HG03103 (cell line): ENCODE data around the gene SIX1.

Experiments
- ATAC-seq: cut with Tn5 transposase; IDR thresholded peaks from one replicate; pipeline ENCODE4 v1.9.1; 2021; ENCODE audit warnings: low read depth; ENCODE audit not compliant: unreplicated experiment

Gene SIX1

GRCh38 chr14:60643463-60644314 lies 5.6 kb downstream of the SIX1 start:
- ATAC-seq = no peak

DNA sequence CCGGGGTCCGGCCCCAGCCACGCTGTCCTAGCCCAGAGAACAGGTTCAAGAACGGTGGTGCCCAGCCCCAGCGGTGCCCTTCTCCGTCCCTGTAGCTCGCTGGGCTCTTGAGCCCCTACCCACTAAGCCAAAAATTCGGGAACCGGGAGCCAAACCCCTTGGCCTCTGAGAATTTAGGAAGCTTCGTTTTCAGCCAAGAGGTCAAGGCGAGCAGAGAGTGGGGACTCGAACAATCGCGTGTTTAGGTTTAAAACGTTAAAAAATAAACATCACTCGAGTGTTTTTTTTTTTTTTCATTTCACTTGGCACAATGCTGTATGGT lies 6.2 kb downstream of the SIX1 start:
- no peak for ATAC-seq

DNA sequence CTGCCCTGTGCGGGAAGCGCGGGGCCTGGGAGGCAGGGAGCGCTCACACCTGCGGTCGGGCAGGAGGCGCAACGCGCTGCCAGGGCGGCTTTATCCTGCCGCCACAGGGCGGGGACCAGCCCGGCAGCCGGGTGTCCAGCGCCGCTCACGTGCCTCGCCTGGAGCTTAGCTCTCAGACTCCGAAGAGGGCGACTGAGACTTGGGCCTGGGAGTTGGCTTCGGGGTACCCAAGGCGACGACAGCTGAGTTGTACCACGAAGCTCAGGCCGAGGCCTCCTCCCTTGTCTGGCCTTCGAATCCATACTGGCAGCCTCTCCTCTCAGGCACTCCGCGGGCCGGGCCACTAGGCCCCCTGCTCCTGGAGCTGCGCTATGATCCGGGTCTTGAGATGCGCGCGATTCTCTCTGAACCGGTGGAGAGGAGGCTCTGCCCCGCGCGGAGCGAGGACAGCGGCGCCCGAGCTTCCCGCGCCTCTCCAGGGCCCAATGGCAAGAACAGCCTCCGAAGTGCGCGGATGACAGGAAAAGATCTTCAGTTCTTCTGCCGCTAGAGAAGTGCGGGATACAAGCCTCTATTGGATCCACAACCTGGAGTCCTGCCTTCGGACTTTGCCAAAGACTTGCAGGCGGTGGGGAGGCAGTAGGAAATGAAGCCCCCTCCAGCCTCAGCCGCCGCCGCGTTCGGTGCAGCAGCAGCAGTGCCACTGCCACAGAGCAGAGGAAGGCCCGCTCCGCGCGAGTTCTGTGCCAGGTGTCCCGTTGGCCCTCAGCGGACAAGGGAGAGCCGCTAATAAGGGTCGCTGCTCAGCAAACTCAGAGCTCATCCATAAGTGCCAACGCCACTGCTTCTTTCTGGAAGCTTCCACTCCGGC lies 6.8 kb downstream of the SIX1 start:
- ATAC-seq = no peak

DNA sequence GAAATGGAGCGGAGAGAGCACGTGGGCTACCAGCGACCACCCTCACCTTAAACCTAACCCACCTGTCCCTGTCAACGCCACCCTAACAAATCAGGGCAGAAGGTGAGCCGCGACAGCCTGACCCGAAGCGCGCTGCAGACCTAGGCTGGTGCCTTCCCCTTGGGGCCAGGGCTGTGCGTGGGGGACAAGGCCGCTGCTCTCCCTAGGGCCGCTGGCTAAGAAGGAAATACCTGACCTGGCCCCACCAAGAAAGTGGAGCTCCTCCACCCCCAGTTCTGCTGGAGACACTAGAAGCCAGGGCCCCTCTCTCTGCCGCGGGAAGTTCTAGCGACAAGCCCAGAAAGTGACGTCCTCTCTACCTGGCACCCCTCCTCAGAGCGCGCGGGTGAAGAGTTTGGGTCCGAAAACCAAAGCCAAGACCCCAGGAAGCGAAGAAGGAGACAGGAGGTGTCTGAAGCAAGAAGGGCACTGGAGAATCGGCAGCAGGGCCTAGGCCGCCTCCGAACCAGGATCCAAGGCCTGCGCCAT lies 7.5 kb downstream of the SIX1 start:
- no peak for ATAC-seq

- no peak for ATAC-seq
Observed at GRCh38 chr14:60640859-60641741, 8.2 kb downstream of the SIX1 start.

DNA sequence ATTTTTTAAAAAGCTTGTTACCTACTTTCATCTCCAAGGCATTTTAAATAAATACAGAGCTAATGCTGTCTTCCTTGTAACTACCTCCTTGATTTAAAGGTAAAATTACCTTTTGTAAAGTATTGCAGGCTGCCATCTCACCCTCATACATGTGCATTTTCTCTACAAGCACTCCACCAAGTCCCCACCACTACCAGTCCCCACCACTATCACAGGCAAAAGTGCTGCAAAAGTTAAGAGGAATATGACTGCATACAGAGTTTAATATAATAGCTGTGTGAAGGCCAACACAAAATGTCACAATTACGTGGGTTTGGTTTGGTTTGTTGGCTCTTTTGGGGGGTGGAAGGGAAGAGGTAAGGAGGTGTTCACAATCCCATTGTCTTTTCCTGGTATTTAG lies 9.6 kb downstream of the SIX1 start:
- ATAC-seq = no peak

DNA sequence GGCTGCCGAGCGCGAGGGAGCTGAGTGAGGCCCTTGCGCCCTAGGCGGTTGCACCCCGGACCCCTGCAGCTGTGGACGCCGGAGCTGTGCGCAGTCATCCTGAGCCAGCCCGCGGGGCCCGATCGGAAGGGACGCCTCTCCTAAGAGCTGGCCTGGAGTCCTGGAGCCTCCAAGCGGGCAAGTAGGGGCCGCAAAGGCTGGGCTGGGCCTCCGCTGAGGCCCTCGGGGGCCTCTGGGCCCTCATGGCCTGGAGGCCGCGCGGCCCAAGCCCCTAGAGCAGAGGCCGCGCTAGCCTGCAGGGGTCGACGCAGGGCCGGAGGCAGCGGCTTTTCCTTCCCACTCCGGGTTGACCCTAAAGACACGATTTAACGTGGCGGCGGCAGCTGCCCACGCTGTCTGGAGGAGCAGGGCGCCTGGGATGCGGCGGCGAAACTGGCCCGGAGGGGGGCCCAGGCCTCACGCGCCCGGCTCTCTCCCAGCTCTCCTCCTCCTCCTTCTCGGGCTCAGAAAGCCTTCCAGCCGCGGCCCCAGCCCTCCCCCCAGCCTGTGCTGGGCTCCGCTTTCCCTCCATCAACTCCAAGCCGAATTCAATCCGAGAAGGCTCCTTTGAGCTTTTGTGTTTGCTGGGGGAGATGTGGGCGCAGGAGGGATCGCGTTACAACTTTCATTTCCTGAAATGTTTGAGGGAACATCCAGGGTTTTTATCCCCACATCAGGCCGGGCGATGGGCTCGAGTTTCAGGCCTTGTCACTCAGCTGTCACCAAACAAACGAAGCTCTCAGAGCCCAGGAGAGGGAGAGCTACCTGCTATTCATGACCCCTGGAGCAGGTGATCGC lies 11.6 kb downstream of the SIX1 start:
- no peak for ATAC-seq

GRCh38 chr14:60636879-60637478 lies 12.3 kb downstream of the SIX1 start:
- no peak for ATAC-seq

DNA sequence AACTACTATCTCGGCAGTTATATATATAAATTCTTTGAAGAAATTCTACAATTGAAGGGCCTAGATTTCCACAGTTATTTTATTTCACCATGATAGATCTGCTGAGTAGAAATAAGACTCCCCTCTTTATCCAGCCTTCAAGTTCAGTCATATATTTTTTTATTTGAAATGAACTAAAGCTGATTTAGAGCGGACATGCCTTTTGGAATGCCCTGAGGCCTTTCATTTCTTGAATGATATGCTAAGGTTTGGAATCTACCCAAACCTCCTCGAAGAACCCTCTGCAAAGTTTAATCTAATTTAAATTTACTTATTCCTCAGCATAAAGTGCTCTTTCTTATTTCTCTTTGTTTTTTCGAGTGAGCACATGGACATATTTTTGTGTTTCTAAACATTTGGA lies 15.1 kb downstream of the SIX1 start:
- ATAC-seq = no peak

DNA sequence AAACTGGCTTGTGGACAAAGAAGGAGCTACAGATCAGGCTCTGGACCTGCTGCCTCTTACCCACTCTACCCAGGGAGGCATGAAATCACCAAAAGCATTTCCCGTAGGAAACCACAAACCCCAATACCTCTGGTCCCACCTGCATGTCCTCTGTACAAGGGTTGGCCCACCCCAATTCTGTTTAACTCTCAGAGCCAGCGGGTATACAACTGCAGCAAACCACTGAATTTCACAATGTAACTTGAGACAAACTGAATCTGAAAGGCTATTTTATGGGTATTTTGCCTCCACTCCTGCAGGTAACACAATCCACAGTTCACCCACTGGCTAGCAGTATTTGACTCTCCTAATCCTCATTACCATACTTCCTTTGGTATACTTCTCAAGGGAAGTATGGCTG lies 16.5 kb downstream of the SIX1 start:
- no peak for ATAC-seq

DNA sequence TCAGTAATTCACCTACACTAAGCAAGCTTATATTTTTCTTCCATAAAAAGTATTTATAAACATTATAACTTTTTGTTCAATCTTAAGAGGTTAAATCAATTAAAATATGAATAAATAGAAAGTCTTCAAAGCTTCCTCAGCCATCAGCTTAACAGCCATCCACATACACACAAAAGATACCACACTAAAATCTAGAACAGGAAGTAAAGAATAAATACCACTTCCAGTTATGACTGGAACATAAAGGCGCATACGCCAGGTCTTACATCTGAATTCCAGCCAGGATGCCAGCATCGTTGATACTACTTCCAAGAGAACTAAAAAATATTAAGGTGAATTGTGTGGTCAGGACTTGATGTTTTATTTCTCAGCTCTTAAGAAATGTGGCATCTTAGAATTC lies 17.0 kb downstream of the SIX1 start:
- no peak for ATAC-seq

- ATAC-seq = no peak
Observed at GRCh38 chr14:60631842-60632241, 17.4 kb downstream of the SIX1 start.

GRCh38 chr14:60630129-60630528 lies 19.1 kb downstream of the SIX1 start:
- no peak for ATAC-seq

DNA sequence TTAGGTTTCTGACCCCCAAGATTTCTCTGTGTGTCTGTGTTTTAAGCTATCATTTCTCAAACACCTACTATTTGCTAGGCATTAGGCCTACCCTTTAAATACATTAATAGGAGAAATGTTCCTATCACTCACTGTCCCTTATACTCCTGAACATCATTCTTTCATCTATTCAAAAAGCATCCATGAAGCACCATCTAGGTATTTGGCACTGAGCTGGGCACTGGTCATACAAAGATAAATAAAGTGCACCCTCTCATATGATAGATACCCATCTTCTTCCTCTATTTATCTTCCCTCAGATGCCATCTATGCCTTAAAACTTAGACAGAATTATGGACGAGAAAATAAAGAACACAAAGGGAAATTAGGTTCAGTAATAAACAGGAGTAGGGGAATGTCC lies 20.4 kb downstream of the SIX1 start:
- no peak for ATAC-seq

GRCh38 chr14:60622917-60623257 lies 26.4 kb downstream of the SIX1 start:
- no peak for ATAC-seq

- ATAC-seq = no peak
Observed at GRCh38 chr14:60622210-60622916, 26.9 kb downstream of the SIX1 start.

DNA sequence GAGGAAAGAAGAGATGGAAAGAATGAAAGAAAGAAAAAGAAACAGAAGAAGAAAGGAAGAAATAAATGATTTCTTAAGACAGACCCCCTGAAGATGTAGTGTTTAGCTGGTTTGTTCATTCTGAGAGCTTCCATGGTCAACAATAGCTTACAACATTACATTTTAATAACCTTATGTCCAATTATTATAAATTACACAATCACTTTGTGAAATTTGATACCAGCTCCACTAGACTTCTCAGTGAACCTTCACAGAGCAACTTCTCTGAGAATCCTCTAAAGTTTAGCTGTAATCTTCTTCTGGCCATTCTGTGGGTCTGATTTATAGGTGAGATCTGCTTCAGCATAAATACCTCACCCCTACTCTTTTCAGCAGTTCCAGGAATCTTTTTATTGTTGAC lies 27.9 kb downstream of the SIX1 start:
- no peak for ATAC-seq

DNA sequence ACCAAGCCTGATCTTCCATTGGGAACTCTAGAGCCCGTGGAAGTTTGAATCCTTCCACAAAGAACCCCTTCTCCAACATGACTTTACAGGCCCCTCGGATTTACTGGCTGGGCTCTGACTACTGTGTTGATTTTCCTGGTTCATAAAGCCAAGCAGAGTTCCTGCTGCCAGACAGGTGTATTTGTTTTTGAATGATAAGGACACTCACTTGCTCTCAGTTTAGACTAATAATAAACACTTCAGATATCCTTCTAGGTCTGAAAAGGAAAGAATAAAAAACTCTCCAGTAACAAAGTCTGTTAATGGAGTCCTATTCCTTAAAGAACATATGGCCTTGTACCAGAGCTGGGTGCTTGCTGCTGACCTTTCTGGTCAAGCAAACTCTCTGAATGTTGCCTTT lies 31.0 kb downstream of the SIX1 start:
- no peak for ATAC-seq

- no peak for ATAC-seq
Observed at GRCh38 chr14:60616461-60616959, 32.8 kb downstream of the SIX1 start.
